Skeletal muscle satellite cell (primary cell): Measurements from ENCODE around the gene EMCN.
A peak's percentile ranks its signal among the peaks of the same experiment; 100 is the strongest.

Source experiments
- H3K27me3 ChIP-seq: 2 replicates; pipeline ENCODE4 v1.7.0; 2013; ENCODE audit warnings: low read length; ENCODE audit not compliant: control insufficient read depth, insufficient read depth
- H3K36me3 ChIP-seq: 2 replicates; pipeline ENCODE4 v1.7.0; 2013; ENCODE audit warnings: mild to moderate bottlenecking, control low read depth, low read length; ENCODE audit not compliant: insufficient read depth
- H3K4me1 ChIP-seq: 2 replicates; pipeline ENCODE4 v1.7.0; 2013; ENCODE audit warnings: low read length; ENCODE audit not compliant: control insufficient read depth, insufficient read depth
- H3K4me2 ChIP-seq: 2 replicates; pipeline ENCODE4 v1.7.0; 2013; ENCODE audit warnings: mild to moderate bottlenecking, low read length
- H3K4me3 ChIP-seq: 2 replicates; pipeline ENCODE4 v1.7.0; 2013; ENCODE audit warnings: low read length
- H3K9ac ChIP-seq: 2 replicates; pipeline ENCODE4 v1.7.0; 2013; ENCODE audit warnings: mild to moderate bottlenecking, low read depth, low read length, moderate library complexity
- H3K9me3 ChIP-seq: replicated peaks from 2 replicates; pipeline ENCODE4 v1.7.0; 2013; ENCODE audit warnings: mild to moderate bottlenecking, control low read depth, low read length

EMCN gene

GRCh38 chr4:100525686-100526085 is 7.9 kb upstream of the EMCN start:
- no peaks in the 10 kb centered on the region for H3K9me3 ChIP-seq
- no peak overlapping the region for H3K9ac ChIP-seq
- no peaks in the 10 kb centered on the region for H3K27me3 ChIP-seq
- no peaks in the 10 kb centered on the region for H3K36me3 ChIP-seq
- H3K4me3 ChIP-seq = no peak overlapping the region
- H3K4me1 ChIP-seq = no peaks in the 10 kb centered on the region
- H3K4me2 ChIP-seq = no peak overlapping the region

GRCh38 chr4:100519205-100519604 is 1.4 kb upstream of the EMCN start:
- Histone ChIP-seq H3K4me3 (no peak overlapping the region), H3K4me1 (no peaks in the 10 kb centered on the region), H3K9me3 (no peaks in the 10 kb centered on the region), H3K27me3 (no peaks in the 10 kb centered on the region), H3K36me3 (no peaks in the 10 kb centered on the region), H3K9ac (no peak overlapping the region), H3K4me2 (no peak overlapping the region)

GRCh38 chr4:100516225-100516624 is 1.6 kb downstream of the EMCN start:
- Histone ChIP-seq H3K9ac (no peak overlapping the region), H3K4me3 (no peak overlapping the region), H3K27me3 (no peaks in the 10 kb centered on the region), H3K4me2 (no peak overlapping the region), H3K36me3 (no peaks in the 10 kb centered on the region), H3K9me3 (no peaks in the 10 kb centered on the region), H3K4me1 (peaks cover 8% of the 10 kb centered on the region)

GRCh38 chr4:100511896-100512295 is 5.9 kb downstream of the EMCN start:
- Histone ChIP-seq H3K9ac (no peak overlapping the region), H3K4me3 (no peak overlapping the region), H3K9me3 (no peaks in the 10 kb centered on the region)

GRCh38 chr4:100510551-100510950 is 7.3 kb downstream of the EMCN start:
- Histone ChIP-seq H3K4me1 (peaks cover 8% of the 10 kb centered on the region), H3K4me3 (no peak overlapping the region), H3K36me3 (no peaks in the 10 kb centered on the region), H3K27me3 (no peaks in the 10 kb centered on the region), H3K4me2 (no peak overlapping the region), H3K9me3 (no peaks in the 10 kb centered on the region), H3K9ac (no peak overlapping the region)

More at GRCh38 chr4:100511896-100512295, 5.9 kb downstream of the EMCN start:
- no peaks in the 10 kb centered on the region for H3K36me3 ChIP-seq
- H3K4me1 ChIP-seq = peaks cover 8% of the 10 kb centered on the region
- no peaks in the 10 kb centered on the region for H3K27me3 ChIP-seq
- H3K4me2 ChIP-seq = no peak overlapping the region

- Histone ChIP-seq H3K4me2 (no peak overlapping the region), H3K27me3 (no peaks in the 10 kb centered on the region), H3K4me3 (no peak overlapping the region), H3K9me3 (no peaks in the 10 kb centered on the region), H3K9ac (no peak overlapping the region), H3K4me1 (peaks cover 8% of the 10 kb centered on the region), H3K36me3 (no peaks in the 10 kb centered on the region)
Observed at GRCh38 chr4:100509386-100509785, 8.4 kb downstream of the EMCN start.

- no peak overlapping the region for H3K9ac ChIP-seq
- H3K36me3 ChIP-seq = no peaks in the 10 kb centered on the region
- H3K4me3 ChIP-seq = no peak overlapping the region
- no peaks in the 10 kb centered on the region for H3K9me3 ChIP-seq
- H3K27me3 ChIP-seq = no peaks in the 10 kb centered on the region
- no peak overlapping the region for H3K4me2 ChIP-seq
- H3K4me1 ChIP-seq = peaks cover 8% of the 10 kb centered on the region
Observed at GRCh38 chr4:100508691-100509090, 9.1 kb downstream of the EMCN start.

- Histone ChIP-seq H3K4me2 (no peak overlapping the region), H3K4me3 (no peak overlapping the region), H3K27me3 (no peaks in the 10 kb centered on the region), H3K4me1 (peaks cover 3% of the 10 kb centered on the region), H3K9me3 (no peaks in the 10 kb centered on the region), H3K9ac (no peak overlapping the region), H3K36me3 (no peaks in the 10 kb centered on the region)
Observed at GRCh38 chr4:100504086-100504874, 13.5 kb downstream of the EMCN start.

- Histone ChIP-seq H3K4me2 (peak overlapping the region; percentile 40), H3K36me3 (no peaks in the 10 kb centered on the region), H3K4me3 (no peak overlapping the region), H3K9me3 (no peaks in the 10 kb centered on the region), H3K9ac (no peak overlapping the region), H3K4me1 (peaks cover 16% of the 10 kb centered on the region), H3K27me3 (no peaks in the 10 kb centered on the region)
Observed at GRCh38 chr4:100497791-100498190, 20.0 kb downstream of the EMCN start.

- Histone ChIP-seq H3K36me3 (no peaks in the 10 kb centered on the region), H3K4me2 (no peak overlapping the region), H3K4me3 (no peak overlapping the region), H3K9me3 (no peaks in the 10 kb centered on the region), H3K27me3 (no peaks in the 10 kb centered on the region), H3K9ac (no peak overlapping the region), H3K4me1 (peaks cover 13% of the 10 kb centered on the region)
Observed at GRCh38 chr4:100495074-100495473, 22.7 kb downstream of the EMCN start.

GRCh38 chr4:100494166-100494565 is 23.7 kb downstream of the EMCN start:
- Histone ChIP-seq H3K4me3 (no peak overlapping the region), H3K4me1 (peaks cover 13% of the 10 kb centered on the region), H3K9me3 (no peaks in the 10 kb centered on the region), H3K9ac (no peak overlapping the region), H3K36me3 (no peaks in the 10 kb centered on the region), H3K4me2 (no peak overlapping the region), H3K27me3 (no peaks in the 10 kb centered on the region)

GRCh38 chr4:100493756-100494155 is 24.1 kb downstream of the EMCN start:
- Histone ChIP-seq H3K27me3 (no peaks in the 10 kb centered on the region), H3K9me3 (no peaks in the 10 kb centered on the region), H3K4me2 (no peak overlapping the region), H3K36me3 (no peaks in the 10 kb centered on the region), H3K9ac (no peak overlapping the region), H3K4me1 (peaks cover 13% of the 10 kb centered on the region), H3K4me3 (no peak overlapping the region)
